Activated naive CD8-positive, alpha-beta T cell treated with anti-CD3 and anti-CD28 coated beads, Interleukin-2, amount 50 U/mL, for 24 hours (primary cell): ENCODE measurements around the gene CYP17A1.
"Not testable (repeated sequence)": the region's sequence is repeated elsewhere in the genome, so short reads cannot be mapped to it uniquely, and the experiment has no call there.

Experiments used
- ATAC-seq: fragments of 150-1000 bp; cut with Tn5 transposase; one replicate; pipeline ENCODE4 v1.10.0; 2021
- DNase-seq: peaks from one replicate; pipeline ENCODE4 v3.0.0; 2021
- H3K27ac Mint-ChIP-seq: one replicate; pipeline ENCODE4 v1.8.0; 2021; ENCODE audit warnings: mild to moderate bottlenecking, mixed read lengths
- H3K27me3 Mint-ChIP-seq: one replicate; pipeline ENCODE4 v1.8.0; 2021; ENCODE audit warnings: mixed read lengths
- H3K36me3 Mint-ChIP-seq: one replicate; pipeline ENCODE4 v1.8.0; 2021; ENCODE audit warnings: low read depth, mixed read lengths
- H3K4me1 Mint-ChIP-seq: one replicate; pipeline ENCODE4 v1.8.0; 2021; ENCODE audit warnings: mixed read lengths
- H3K4me3 Mint-ChIP-seq: one replicate; pipeline ENCODE4 v1.8.0; 2021; ENCODE audit warnings: mild to moderate bottlenecking, moderate library complexity, mixed read lengths
- H3K9me3 Mint-ChIP-seq: one replicate; pipeline ENCODE4 v1.8.0; 2021; ENCODE audit warnings: mixed read lengths

Gene CYP17A1

GRCh38 chr10:102837230-102837721 lies at the start of gene CYP17A1:
TSS of gene CYP17A1 (minus strand) at chr10:102837413. CDS start at chr10:102837361, 52 bp downstream.
- no peaks in the 10 kb centered on the region for H3K9me3 Mint-ChIP-seq
- H3K27me3 Mint-ChIP-seq = peaks cover 2% of the 10 kb centered on the region
- ATAC-seq (no peak), DNase-seq (no peak)
- no peaks in the 10 kb centered on the region for H3K4me1 Mint-ChIP-seq
- H3K27ac Mint-ChIP-seq = no peak within 1 kb of the TSS
- H3K4me3 Mint-ChIP-seq = no peak within 1 kb of the TSS
- no peaks in the 10 kb centered on the region for H3K36me3 Mint-ChIP-seq

GRCh38 chr10:102880256-102880655 lies 43.0 kb upstream of the CYP17A1 start:
- H3K27me3 Mint-ChIP-seq = no peaks in the 10 kb centered on the region
- H3K9me3 Mint-ChIP-seq = no peaks in the 10 kb centered on the region
- H3K36me3 Mint-ChIP-seq = no peaks in the 10 kb centered on the region
- H3K4me1 Mint-ChIP-seq = no peaks in the 10 kb centered on the region
- DNase-seq = no peak
- H3K27ac Mint-ChIP-seq = no peak overlapping the region
- no peak for ATAC-seq
- no peak overlapping the region for H3K4me3 Mint-ChIP-seq

- DNase-seq = no peak
- H3K27ac Mint-ChIP-seq = no peak overlapping the region
- H3K4me3 Mint-ChIP-seq = no peak overlapping the region
- H3K9me3 Mint-ChIP-seq = no peaks in the 10 kb centered on the region
- ATAC-seq = no peak
- peaks cover 2% of the 10 kb centered on the region for H3K27me3 Mint-ChIP-seq
- no peaks in the 10 kb centered on the region for H3K4me1 Mint-ChIP-seq
- no peaks in the 10 kb centered on the region for H3K36me3 Mint-ChIP-seq
Measured at GRCh38 chr10:102878629-102879028, 41.4 kb upstream of the CYP17A1 start.

- H3K27me3 Mint-ChIP-seq = peaks cover 5% of the 10 kb centered on the region
- no peak for DNase-seq
- no peaks in the 10 kb centered on the region for H3K36me3 Mint-ChIP-seq
- no peak overlapping the region for H3K4me3 Mint-ChIP-seq
- no peak overlapping the region for H3K27ac Mint-ChIP-seq
- no peaks in the 10 kb centered on the region for H3K4me1 Mint-ChIP-seq
- ATAC-seq = no peak
- no peaks in the 10 kb centered on the region for H3K9me3 Mint-ChIP-seq
Measured at GRCh38 chr10:102876747-102877153, 39.5 kb upstream of the CYP17A1 start.

- peaks cover 27% of the 10 kb centered on the region for H3K27me3 Mint-ChIP-seq
- no peak overlapping the region for H3K27ac Mint-ChIP-seq
- peaks cover 1% of the 10 kb centered on the region for H3K36me3 Mint-ChIP-seq
- no peak for ATAC-seq
- H3K9me3 Mint-ChIP-seq = no peaks in the 10 kb centered on the region
- H3K4me3 Mint-ChIP-seq = no peak overlapping the region
- peaks cover 13% of the 10 kb centered on the region for H3K4me1 Mint-ChIP-seq
- DNase-seq = no peak
Measured at GRCh38 chr10:102872163-102872562, 35.0 kb upstream of the CYP17A1 start.

- DNase-seq = no peak
- Mint-ChIP-seq H3K27me3 (peaks cover 27% of the 10 kb centered on the region), H3K9me3 (no peaks in the 10 kb centered on the region), H3K36me3 (peaks cover 4% of the 10 kb centered on the region), H3K27ac (no peak overlapping the region), H3K4me3 (peak overlapping the region; percentile 63), H3K4me1 (peaks cover 13% of the 10 kb centered on the region)
- no peak for ATAC-seq
Measured at GRCh38 chr10:102870221-102870620, 33.0 kb upstream of the CYP17A1 start.

GRCh38 chr10:102869258-102870198 lies 32.3 kb upstream of the CYP17A1 start, which contains the start of gene AS3MT:
TSS of gene AS3MT (plus strand) at chr10:102869470. CDS start at chr10:102869593, 123 bp downstream.
- ATAC-seq (peak; percentile 88), DNase-seq (peak; percentile 37)
- H3K27me3 Mint-ChIP-seq = peaks cover 27% of the 10 kb centered on the region
- peak within 1 kb of the TSS; percentile 69 for H3K4me3 Mint-ChIP-seq
- no peak within 1 kb of the TSS for H3K27ac Mint-ChIP-seq
- H3K36me3 Mint-ChIP-seq = peaks cover 4% of the 10 kb centered on the region
- H3K9me3 Mint-ChIP-seq = no peaks in the 10 kb centered on the region
- peaks cover 13% of the 10 kb centered on the region for H3K4me1 Mint-ChIP-seq

GRCh38 chr10:102868911-102869257 lies 31.7 kb upstream of the CYP17A1 start:
- no peak for DNase-seq
- Mint-ChIP-seq H3K27me3 (peaks cover 25% of the 10 kb centered on the region), H3K4me1 (peaks cover 13% of the 10 kb centered on the region), H3K27ac (no peak overlapping the region), H3K36me3 (peaks cover 5% of the 10 kb centered on the region), H3K9me3 (no peaks in the 10 kb centered on the region), H3K4me3 (peak overlapping the region; percentile 69)
- ATAC-seq = no peak

- no peaks in the 10 kb centered on the region for H3K9me3 Mint-ChIP-seq
- no peak overlapping the region for H3K4me3 Mint-ChIP-seq
- DNase-seq = no peak
- H3K4me1 Mint-ChIP-seq = peaks cover 13% of the 10 kb centered on the region
- H3K36me3 Mint-ChIP-seq = peaks cover 12% of the 10 kb centered on the region
- no peak overlapping the region for H3K27ac Mint-ChIP-seq
- no peak for ATAC-seq
- H3K27me3 Mint-ChIP-seq = peaks cover 19% of the 10 kb centered on the region
Measured at GRCh38 chr10:102865620-102866019, 28.4 kb upstream of the CYP17A1 start.

GRCh38 chr10:102863660-102864059 lies 26.4 kb upstream of the CYP17A1 start:
- DNase-seq (no peak), ATAC-seq (no peak)
- no peaks in the 10 kb centered on the region for H3K9me3 Mint-ChIP-seq
- peaks cover 10% of the 10 kb centered on the region for H3K36me3 Mint-ChIP-seq
- peaks cover 2% of the 10 kb centered on the region for H3K27me3 Mint-ChIP-seq
- no peaks in the 10 kb centered on the region for H3K4me1 Mint-ChIP-seq
- no peak overlapping the region for H3K27ac Mint-ChIP-seq
- no peak overlapping the region for H3K4me3 Mint-ChIP-seq

GRCh38 chr10:102859911-102860310 lies 22.7 kb upstream of the CYP17A1 start:
- Mint-ChIP-seq H3K4me1 (peaks cover 18% of the 10 kb centered on the region), H3K27me3 (no peaks in the 10 kb centered on the region), H3K27ac (no peak overlapping the region), H3K4me3 (no peak overlapping the region), H3K36me3 (peaks cover 8% of the 10 kb centered on the region), H3K9me3 (no peaks in the 10 kb centered on the region)
- no peak for ATAC-seq
- DNase-seq = no peak

GRCh38 chr10:102856758-102857424 lies 19.7 kb upstream of the CYP17A1 start:
- Mint-ChIP-seq H3K4me1 (peaks cover 26% of the 10 kb centered on the region), H3K36me3 (peaks cover 2% of the 10 kb centered on the region), H3K4me3 (no peak overlapping the region), H3K27me3 (no peaks in the 10 kb centered on the region), H3K27ac (no peak overlapping the region), H3K9me3 (no peaks in the 10 kb centered on the region)
- DNase-seq (no peak), ATAC-seq (no peak)

- H3K36me3 Mint-ChIP-seq, H3K9me3 Mint-ChIP-seq, H3K27me3 Mint-ChIP-seq, H3K27ac Mint-ChIP-seq: not testable (repeated sequence)
- Mint-ChIP-seq H3K4me1 (peaks cover 26% of the 10 kb centered on the region), H3K4me3 (peak overlapping the region; percentile 49)
- DNase-seq = peak; percentile 5
- peak; percentile 30 for ATAC-seq
Measured at GRCh38 chr10:102855731-102856436, 18.7 kb upstream of the CYP17A1 start.

GRCh38 chr10:102853237-102853636 lies 16.0 kb upstream of the CYP17A1 start:
- H3K27me3 Mint-ChIP-seq, ATAC-seq, DNase-seq, H3K36me3 Mint-ChIP-seq, H3K4me3 Mint-ChIP-seq, H3K9me3 Mint-ChIP-seq, H3K27ac Mint-ChIP-seq: not testable (repeated sequence)
- H3K4me1 Mint-ChIP-seq = peaks cover 26% of the 10 kb centered on the region
